Measurements from ENCODE around the gene MAML2.

Gene MAML2

DNA sequence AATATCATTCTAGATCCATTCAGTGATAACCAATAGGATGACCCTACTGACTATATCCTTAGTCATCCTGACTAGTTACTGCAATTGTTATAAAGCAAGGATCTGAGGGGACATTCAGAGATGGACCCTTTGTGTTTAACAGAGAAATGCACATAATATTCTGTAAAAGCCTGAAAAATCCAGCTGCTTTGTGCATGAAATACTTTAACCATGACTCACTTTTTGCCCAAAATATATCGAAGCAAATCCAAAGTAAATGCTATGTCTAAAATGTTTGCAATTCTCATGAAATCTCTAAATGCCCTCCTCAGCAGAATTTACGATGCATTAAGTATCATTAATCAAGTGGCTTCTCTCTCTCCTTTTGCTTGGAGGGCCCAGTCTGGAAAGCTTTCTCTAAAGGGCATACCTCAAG is 240.3 kb downstream of the MAML2 start:
- DNase-seq (ENCODE audit: low read depth in 2 of 2) = peak; percentile 75 to 79

GRCh38 chr11:96101146-96101545 is 241.8 kb downstream of the MAML2 start:
- no peak for DNase-seq (ENCODE audit: low read depth in 2 of 2)

GRCh38 chr11:96098511-96099241 is 244.3 kb downstream of the MAML2 start:
- DNase-seq (ENCODE audit: low read depth in 2 of 2) = no peak

DNA sequence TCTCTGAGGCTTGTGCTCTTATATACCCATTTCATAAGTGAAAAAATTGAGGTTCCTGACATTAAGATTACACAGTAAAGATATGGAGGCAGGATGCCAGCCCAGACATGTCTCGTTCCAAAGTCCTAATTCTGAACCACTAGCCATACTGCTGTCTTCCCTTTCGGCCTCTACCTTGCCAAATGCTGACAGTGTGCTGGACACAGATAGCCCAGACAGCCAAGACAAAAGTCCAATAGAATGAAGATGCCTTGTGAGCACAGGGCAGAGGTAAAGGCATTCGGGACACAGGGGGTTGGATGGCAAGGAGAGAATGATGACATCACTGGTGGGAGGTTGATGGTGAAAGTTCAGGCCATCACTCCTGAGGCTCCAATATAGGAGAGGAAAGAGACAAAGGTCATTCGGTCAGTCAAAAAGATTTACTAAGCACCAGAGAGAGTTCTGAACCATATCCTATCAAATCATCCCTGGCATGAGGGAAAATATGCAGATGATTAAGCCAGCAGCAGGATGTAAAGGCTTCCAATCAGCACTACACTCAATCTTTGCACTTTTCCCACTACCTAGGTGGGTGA is 245.1 kb downstream of the MAML2 start:
- DNase-seq (ENCODE audit: low read depth in 2 of 2) = no peak

DNA sequence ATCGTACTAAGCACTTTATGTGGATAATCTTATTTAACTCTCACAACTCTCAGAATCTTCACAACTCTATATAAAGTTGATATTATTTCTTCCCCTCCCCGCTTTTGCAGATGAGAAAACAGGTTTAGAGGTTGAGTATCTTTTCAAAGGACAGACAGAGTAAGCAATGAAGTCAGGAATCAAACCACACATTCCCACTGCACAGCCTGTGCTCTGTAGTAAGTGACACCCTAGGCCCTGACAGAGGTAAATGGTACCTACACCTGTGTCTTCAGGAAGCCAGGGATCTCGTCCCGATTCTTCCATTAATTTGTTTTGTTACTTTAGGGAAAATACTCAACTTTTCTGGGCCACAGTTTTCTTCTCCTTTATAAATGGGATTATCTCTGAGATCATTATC is 246.6 kb downstream of the MAML2 start:
- no peak for DNase-seq (ENCODE audit: low read depth in 2 of 2)

DNA sequence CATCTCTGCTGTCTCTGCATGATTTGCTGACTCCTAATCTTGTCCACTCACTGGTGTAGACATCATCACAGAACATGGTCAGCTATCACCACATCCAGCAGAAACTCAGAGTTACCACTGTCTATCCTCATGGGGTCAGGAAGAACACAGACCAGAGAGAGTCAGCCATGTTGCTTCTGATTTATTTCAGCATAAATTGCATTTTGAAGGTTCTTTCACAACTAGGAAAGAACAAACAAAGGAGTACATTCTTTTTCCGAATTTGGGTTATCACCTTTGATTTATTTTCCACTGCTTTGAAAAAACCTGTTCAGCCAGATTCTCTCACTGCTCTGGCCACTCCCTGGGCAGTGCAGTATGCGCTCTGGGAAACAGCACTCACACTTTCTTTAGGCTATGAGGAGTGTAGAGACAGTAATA is 247.1 kb downstream of the MAML2 start:
- DNase-seq (ENCODE audit: low read depth in 2 of 2) = no peak

GRCh38 chr11:96094156-96094555 is 248.8 kb downstream of the MAML2 start:
- no peak for DNase-seq (ENCODE audit: low read depth in 2 of 2)

GRCh38 chr11:96092511-96092910 is 250.5 kb downstream of the MAML2 start:
- DNase-seq (ENCODE audit: low read depth in 2 of 2) = no peak

DNA sequence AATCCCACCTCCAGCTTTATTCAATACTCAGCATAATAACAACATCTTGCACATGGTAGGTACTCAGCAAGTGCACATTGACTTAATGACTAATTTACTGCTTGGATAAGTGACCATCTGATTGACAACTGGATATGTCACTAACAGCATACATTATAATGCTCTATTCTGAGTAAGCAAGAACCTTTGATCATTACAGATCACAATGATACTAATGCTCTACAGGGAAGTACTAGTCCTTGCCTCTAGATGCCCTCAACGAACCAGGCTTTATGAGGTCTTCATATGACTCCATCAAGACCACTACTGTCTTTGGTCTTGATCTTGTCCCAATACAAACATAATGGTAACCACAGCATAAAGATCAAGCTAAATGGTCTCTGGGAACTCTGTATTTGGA is 251.5 kb downstream of the MAML2 start:
- no peak for DNase-seq (ENCODE audit: low read depth in 2 of 2)

DNA sequence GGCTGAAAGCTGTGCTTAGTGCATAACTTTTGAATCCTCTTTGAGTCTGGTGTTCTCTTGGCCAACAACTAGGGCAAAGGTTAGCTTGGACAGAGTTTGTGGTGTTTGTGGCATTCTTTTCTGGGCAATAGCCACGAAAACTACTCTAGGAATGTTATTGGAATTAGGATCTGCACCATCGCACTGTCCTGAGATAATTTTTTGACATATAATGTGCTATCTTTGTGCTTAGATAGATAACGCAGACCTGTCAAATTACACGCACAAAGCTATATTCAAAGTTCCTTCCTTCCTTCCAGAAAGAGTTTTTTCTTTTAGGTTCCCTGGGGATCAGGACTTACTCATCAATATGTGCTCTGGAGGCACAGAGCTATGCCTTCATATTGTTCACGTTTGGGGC is 252.3 kb downstream of the MAML2 start:
- no peak for DNase-seq (ENCODE audit: low read depth in 2 of 2)

- no peak for DNase-seq (ENCODE audit: low read depth in 2 of 2)
Measured at GRCh38 chr11:96088914-96089313, 254.1 kb downstream of the MAML2 start.

DNA sequence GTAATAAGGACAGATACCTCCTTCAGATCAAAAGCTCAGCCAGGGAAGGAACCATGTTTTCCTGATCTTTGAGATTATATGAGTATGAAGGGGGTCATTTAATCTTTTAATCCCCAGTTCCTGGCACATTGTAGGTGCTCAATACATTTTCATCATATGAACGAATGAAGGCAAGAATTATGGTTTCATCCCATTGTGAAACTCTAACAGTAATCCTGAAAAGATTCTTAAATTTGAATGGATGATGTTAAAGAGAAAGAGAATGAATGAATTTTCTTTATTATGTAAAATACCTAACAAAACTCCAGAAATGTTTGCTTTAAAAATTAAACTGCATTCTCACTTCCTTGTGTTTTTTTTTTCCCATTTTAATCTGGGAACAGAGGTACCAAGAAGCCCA is 256.9 kb downstream of the MAML2 start:
- no peak for DNase-seq (ENCODE audit: low read depth in 2 of 2)

DNA sequence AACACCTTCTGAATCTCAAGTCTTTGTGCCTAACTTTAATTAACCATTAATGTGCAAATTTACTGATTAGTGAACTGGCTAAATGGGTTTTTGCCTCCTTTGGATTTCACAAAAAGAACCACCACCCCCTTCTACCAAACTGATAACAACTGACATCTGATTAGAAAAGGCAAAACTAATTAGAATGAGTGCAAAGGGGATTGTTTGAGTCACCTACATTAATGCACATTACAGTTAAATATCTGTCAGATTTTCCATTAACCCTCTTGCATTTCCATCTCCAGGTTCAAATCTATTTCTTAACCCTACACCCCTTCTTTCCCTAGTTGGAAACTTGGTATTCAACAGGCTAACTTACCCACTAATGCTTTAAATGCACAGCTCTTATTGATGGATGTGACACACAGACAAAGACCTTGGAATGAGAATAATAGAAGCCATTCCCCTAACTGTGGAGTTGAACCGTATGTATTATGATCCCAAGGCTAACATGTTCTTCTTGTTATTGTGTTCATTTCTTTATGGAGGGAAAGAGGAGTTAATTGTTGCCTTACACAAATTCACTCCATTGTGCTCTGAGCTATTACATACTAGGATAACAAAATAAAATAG is 257.6 kb downstream of the MAML2 start:
- no peak for DNase-seq (ENCODE audit: low read depth in 2 of 2)

DNA sequence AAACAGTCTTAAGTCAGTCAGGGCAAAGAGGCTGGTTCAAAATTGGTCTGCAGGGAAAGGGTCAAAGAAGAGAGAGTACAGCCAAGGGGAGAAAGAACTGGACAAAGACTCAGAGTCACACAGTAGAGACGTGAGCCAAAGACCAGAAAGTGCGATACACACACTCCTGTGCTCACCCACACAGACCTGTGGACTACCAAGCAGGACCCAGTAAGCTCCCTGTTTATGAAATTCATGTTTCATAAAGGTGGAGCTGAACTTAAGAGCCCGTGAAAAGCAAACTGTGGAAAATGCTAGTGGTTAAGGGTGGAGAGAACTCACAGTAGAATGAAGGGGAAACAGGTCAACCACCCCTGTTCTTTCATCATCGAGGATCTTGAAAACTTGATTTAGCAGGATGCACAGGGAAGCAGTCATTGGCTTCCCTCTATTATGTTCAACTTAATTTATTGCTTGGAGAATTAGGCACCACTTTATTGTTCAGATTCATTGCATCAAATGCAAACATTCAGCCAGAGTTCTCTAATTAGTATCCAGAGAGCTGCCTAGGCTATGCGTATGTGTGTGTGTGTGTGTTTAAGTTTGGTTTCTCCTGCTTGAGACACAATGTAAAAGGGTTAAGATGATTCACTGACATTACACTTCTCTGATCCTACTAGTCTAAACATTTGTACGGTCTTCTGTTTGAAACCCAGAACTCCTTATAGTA is 258.2 kb downstream of the MAML2 start:
- DNase-seq (ENCODE audit: low read depth in 2 of 2) = no peak

DNA sequence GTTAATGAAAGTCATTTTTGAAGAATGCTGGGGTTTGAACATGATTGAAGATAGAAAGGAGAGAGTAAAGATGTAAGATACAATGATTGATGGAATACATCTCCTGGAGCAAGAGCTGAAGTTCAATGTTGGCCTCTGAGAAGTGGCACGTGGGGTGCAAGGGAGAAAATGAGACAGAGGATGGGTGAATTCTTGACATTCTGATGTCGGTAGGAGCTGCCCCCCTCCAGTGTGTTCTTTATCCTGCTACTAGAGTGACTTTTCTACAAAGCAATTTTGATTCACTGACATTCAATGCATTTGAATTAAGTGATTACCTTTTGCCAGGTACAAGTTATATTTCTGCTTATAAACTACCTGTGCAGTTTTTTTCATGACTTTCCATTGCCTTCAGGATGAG is 260.1 kb downstream of the MAML2 start:
- no peak for DNase-seq (ENCODE audit: low read depth in 2 of 2)

DNA sequence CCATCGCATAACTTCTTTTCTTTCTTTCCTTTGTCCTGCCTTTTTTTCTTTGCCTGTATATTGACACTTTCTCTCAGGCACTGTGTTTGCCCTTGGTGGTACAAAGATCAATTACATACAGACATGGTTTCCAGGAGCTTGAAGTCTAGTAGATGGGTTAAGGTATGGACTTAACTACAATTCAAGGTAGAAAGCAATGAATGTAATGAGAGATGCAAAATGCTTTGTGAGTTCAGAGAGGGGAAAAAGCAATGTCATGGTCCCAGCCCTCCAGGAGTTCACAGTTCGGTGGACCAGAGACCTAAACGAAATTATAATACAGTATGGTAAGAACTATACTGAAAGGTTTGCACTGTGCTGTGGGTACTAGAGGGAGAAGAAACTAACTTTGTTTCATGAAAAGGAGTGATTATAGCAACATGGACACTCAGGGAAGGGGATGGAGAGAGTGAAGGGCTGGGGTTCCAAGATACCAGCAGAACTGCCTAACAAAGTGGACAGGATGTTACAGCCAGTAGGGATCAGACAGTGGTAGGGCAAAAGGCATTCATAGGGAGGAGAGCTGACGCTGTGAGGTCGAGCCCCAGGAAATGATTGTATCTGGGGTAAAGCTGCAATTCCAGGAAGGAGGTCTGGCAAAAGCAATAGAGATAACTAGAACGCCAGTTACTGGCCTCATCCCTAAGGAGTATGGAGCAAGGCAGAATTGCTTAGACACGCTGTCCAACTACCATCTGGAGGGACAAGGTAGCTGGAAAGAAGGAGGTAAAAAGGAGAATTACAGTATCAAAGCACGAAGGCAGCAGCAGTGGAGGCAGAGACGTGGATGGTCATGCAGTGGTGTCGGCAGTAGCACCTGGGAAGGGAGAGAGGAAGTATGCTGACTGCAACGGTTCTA is 260.7 kb downstream of the MAML2 start:
- DNase-seq (ENCODE audit: low read depth in 2 of 2) = no peak

- no peak for DNase-seq (ENCODE audit: low read depth in 2 of 2)
Measured at GRCh38 chr11:96081561-96081960, 261.4 kb downstream of the MAML2 start.

GRCh38 chr11:96079691-96080090 is 263.3 kb downstream of the MAML2 start:
- DNase-seq (ENCODE audit: low read depth in 2 of 2) = no peak

GRCh38 chr11:96075532-96075959 is 267.4 kb downstream of the MAML2 start:
- no peak for DNase-seq (ENCODE audit: low read depth in 2 of 2)

DNA sequence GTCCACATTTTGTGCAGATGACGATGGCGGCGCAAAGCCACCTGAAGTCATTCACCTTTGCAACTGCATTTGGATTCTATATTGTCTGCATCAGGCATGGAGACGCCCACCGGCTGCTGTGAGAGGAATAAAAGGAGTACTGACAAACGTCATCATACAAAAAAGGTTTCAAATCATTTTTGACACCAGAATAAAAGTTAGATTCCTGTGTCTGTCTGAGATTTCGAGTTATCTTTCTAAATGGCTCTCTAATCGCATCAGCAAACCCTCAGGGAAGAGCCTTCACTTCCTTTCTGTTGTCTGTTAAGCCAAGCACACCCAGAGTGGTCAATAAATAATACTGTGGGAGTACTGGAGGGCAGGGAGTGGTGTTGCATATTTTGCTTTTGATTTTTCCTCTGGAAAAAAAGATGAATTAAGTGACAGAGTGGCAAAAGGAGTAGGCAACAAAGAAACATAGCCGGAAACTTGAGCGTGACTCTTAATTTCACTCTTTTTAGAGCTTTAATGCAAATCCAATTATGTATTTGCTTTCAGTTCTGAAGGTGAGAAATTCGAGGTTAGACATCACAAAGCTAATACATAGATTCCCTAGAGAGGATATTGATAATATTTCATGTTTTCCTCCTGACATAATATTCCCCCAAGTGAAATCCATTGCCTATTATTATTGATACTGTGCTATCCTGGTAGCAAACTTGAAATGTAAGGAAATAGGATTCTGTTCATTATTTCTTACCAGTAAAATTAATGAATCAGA is 268.3 kb downstream of the MAML2 start:
- no peak for DNase-seq (ENCODE audit: low read depth in 2 of 2)

- no peak for DNase-seq (ENCODE audit: low read depth in 2 of 2)
Measured at GRCh38 chr11:96073536-96073935, 269.5 kb downstream of the MAML2 start.
